Activated T-cell treated with anti-CD3 and anti-CD28 coated beads, Interleukin-2, amount 50 U/mL, for 24 hours (primary cell): Measurements from ENCODE around the gene GLCE.

Experiments used
- DNase-seq: peaks from one replicate; pipeline ENCODE4 v3.0.0-alpha.2; 2020
- H3K27ac Mint-ChIP-seq: 2 replicates; pipeline ENCODE4 v1.8.0; 2020; ENCODE audit warnings: mild to moderate bottlenecking, mixed read lengths
- H3K27me3 Mint-ChIP-seq: 2 replicates; pipeline ENCODE4 v1.8.0; 2020; ENCODE audit warnings: mixed read lengths
- H3K36me3 Mint-ChIP-seq: 2 replicates; pipeline ENCODE4 v1.8.0; 2020; ENCODE audit warnings: low read depth, mixed read lengths
- H3K4me1 Mint-ChIP-seq: 2 replicates; pipeline ENCODE4 v1.8.0; 2020; ENCODE audit warnings: low read depth, mixed read lengths
- H3K4me3 Mint-ChIP-seq: 2 replicates; pipeline ENCODE4 v1.8.0; 2020; ENCODE audit warnings: mild to moderate bottlenecking, moderate library complexity, mixed read lengths
- H3K9me3 Mint-ChIP-seq: 2 replicates; pipeline ENCODE4 v1.8.0; 2020; ENCODE audit warnings: mixed read lengths

Gene GLCE

GRCh38 chr15:69305933-69306568, 145.6 kb downstream of the GLCE start:
- Mint-ChIP-seq H3K9me3 (no peaks in the 10 kb centered on the region), H3K27me3 (peaks cover 49% of the 10 kb centered on the region), H3K4me1 (no peaks in the 10 kb centered on the region), H3K36me3 (no peaks in the 10 kb centered on the region), H3K27ac (no peak overlapping the region), H3K4me3 (no peak overlapping the region)
- DNase-seq: no peak

DNA sequence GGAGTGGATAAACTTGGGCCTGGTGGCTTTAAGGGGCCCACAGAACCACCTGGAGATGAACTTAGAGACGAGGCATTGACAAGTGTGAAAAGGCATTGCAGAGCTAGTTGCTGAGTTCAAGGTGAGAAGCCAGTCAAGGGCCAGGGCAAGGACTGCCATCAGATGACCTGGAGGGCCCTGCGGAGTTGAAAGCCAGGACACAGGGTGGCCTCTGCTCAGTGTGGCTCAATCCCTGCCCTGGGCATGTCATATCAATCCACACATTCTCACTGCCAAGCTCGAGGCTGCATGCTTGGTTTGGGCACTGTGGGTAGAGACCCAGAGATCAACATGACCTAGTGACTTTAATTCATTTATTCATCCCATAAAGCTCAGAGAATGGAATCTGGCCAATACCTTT, 147.5 kb downstream of the GLCE start:
- Mint-ChIP-seq H3K27ac (no peak overlapping the region), H3K4me1 (no peaks in the 10 kb centered on the region), H3K36me3 (no peaks in the 10 kb centered on the region), H3K4me3 (no peak overlapping the region), H3K27me3 (peaks cover 33% of the 10 kb centered on the region), H3K9me3 (no peaks in the 10 kb centered on the region)
- DNase-seq: no peak

DNA sequence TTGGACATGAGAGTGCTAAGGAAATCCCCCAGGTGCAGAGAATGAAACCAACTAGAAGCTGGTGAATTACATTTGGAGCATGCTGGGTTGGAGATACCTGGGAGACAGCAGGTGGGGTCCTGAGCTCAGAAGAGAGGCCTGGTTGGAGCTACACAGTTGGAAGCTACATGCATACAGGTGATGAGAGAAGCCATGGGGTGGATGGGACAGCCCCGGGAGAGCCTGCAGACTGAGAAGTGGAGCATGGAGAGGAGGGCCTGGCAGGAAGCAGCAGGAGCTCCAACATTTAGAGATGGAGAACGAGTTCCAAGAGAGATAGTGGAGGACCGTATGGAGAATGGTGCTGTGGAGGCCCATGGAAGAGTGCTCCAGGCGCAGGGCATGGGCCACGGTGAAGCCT, 148.5 kb downstream of the GLCE start:
- Mint-ChIP-seq H3K4me1 (no peaks in the 10 kb centered on the region), H3K27me3 (peaks cover 32% of the 10 kb centered on the region), H3K27ac (no peak overlapping the region), H3K4me3 (no peak overlapping the region), H3K9me3 (no peaks in the 10 kb centered on the region), H3K36me3 (no peaks in the 10 kb centered on the region)
- no peak for DNase-seq

- H3K4me1 Mint-ChIP-seq: no peaks in the 10 kb centered on the region
- no peak for DNase-seq
- H3K9me3 Mint-ChIP-seq: no peaks in the 10 kb centered on the region
- no peak overlapping the region for H3K4me3 Mint-ChIP-seq
- no peak overlapping the region for H3K27ac Mint-ChIP-seq
- H3K27me3 Mint-ChIP-seq: peaks cover 24% of the 10 kb centered on the region
- H3K36me3 Mint-ChIP-seq: no peaks in the 10 kb centered on the region
These were observed 150.9 kb downstream of the GLCE start for GRCh38 chr15:69311319-69311721.

DNA sequence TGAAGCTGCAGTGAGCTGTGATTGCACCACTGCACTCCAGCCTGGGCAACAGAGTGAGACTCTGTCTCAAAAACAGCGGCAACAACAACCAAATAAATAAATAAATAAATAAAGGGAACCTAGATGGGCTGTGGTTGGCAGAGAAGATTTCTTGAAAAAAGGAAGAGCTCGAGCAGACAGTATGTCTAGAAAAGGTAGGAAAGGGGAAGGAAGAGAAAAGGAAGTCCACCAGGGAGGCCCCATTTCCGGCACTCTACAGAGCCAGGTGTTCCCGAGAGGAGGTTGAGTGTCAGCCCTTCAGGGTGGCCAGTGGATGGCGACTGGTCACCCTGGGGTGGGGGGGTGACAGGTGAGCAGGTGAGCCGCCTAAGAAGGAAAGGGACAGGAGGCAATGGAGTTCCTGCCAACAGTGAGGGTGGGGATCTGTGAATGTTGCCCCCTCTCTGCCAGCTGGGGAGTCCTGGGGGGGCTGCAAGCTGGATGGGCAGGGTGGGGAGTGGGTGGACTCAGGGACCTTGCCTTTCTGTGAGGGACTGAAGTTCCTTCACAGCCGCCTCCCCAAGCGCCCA, 153.1 kb downstream of the GLCE start:
- DNase-seq: no peak
- H3K36me3 Mint-ChIP-seq: no peaks in the 10 kb centered on the region
- H3K27me3 Mint-ChIP-seq: peaks cover 35% of the 10 kb centered on the region
- no peak overlapping the region for H3K4me3 Mint-ChIP-seq
- no peak overlapping the region for H3K27ac Mint-ChIP-seq
- no peaks in the 10 kb centered on the region for H3K4me1 Mint-ChIP-seq
- H3K9me3 Mint-ChIP-seq: no peaks in the 10 kb centered on the region

GRCh38 chr15:69314131-69314530, 153.7 kb downstream of the GLCE start:
- Mint-ChIP-seq H3K27ac (no peak overlapping the region), H3K4me1 (no peaks in the 10 kb centered on the region)

DNA sequence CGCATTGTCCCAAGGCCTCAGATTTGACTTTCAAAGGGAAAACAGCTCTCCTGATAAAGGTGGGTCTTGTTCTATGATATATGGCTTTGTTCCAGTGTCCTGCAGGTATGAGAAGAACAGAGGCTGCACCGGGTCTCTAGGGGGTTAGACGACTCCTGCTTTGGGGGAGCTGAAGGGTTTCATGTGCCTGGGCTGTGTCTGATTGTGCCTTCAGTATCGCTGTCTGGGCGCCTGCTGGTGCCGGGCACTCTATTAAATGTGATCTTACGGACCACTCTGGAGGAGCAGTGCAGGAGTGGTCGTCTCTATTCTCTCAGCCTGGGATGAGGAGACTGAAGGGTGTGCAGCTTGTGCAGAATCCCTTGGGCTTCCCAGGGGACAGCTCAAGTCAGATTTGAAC, 154.3 kb downstream of the GLCE start:
- no peak overlapping the region for H3K4me3 Mint-ChIP-seq
- no peaks in the 10 kb centered on the region for H3K9me3 Mint-ChIP-seq
- H3K27ac Mint-ChIP-seq: no peak overlapping the region
- H3K36me3 Mint-ChIP-seq: no peaks in the 10 kb centered on the region
- H3K4me1 Mint-ChIP-seq: peaks cover 3% of the 10 kb centered on the region
- DNase-seq: no peak
- H3K27me3 Mint-ChIP-seq: peaks cover 31% of the 10 kb centered on the region

More at GRCh38 chr15:69314131-69314530, 153.7 kb downstream of the GLCE start:
- no peak for DNase-seq
- H3K4me3 Mint-ChIP-seq: no peak overlapping the region
- H3K36me3 Mint-ChIP-seq: no peaks in the 10 kb centered on the region
- H3K27me3 Mint-ChIP-seq: peaks cover 31% of the 10 kb centered on the region
- H3K9me3 Mint-ChIP-seq: no peaks in the 10 kb centered on the region

- no peak for DNase-seq
- H3K9me3 Mint-ChIP-seq: no peaks in the 10 kb centered on the region
- H3K27ac Mint-ChIP-seq: no peak overlapping the region
- H3K4me1 Mint-ChIP-seq: peaks cover 9% of the 10 kb centered on the region
- no peaks in the 10 kb centered on the region for H3K36me3 Mint-ChIP-seq
- peaks cover 33% of the 10 kb centered on the region for H3K27me3 Mint-ChIP-seq
- no peak overlapping the region for H3K4me3 Mint-ChIP-seq
These were observed 155.1 kb downstream of the GLCE start for GRCh38 chr15:69315402-69316110.

- Mint-ChIP-seq H3K4me1 (peaks cover 17% of the 10 kb centered on the region), H3K27me3 (peaks cover 33% of the 10 kb centered on the region), H3K9me3 (no peaks in the 10 kb centered on the region), H3K4me3 (no peak overlapping the region), H3K36me3 (no peaks in the 10 kb centered on the region), H3K27ac (no peak overlapping the region)
- DNase-seq: no peak
These were observed 155.9 kb downstream of the GLCE start for GRCh38 chr15:69316291-69316690.

DNA sequence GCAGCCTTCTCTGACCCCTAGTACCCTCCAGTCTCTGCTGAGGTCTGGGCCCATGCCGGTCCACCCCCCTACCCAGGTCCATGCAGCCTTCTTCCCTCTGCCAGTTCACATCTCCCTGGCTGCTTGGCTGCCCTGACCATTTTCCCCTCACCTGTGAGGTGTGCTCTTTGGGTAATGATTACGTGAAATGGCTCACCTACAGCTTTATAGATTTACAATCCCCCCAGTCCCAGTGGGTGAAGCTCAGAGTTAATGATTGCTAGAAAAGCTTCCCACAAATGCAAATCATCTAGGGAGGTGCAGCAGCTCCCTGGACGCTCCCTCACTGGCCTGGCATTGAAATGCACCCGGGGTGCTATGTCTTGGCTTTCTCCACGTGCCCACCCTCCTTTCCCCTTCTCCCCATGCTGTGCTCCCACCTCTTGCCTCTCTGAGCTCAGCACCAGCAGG, 157.0 kb downstream of the GLCE start:
- Mint-ChIP-seq H3K27ac (no peak overlapping the region), H3K9me3 (no peaks in the 10 kb centered on the region), H3K36me3 (no peaks in the 10 kb centered on the region), H3K4me1 (peaks cover 22% of the 10 kb centered on the region), H3K27me3 (peaks cover 37% of the 10 kb centered on the region), H3K4me3 (no peak overlapping the region)
- DNase-seq: no peak

DNA sequence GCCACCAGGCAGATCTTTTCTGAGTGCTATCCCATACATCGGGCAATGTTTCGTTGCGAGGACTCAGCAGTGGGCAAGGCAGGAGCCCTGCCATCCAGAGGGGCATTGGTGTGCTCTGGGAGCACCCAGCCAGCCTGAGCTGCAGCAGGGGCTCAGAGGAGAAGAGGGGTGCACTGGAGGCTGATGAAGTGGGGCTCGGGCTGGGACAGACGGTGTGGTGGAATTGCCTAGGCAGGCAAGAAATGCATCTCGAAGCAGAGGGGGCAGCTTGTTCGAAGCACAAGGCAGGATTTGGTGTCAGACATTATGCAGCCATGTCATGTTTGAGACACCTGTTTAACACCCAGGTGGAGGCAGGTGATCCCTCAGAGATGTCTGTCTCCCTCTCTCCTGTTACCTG, 157.6 kb downstream of the GLCE start:
- Mint-ChIP-seq H3K4me1 (peaks cover 22% of the 10 kb centered on the region), H3K36me3 (no peaks in the 10 kb centered on the region), H3K9me3 (no peaks in the 10 kb centered on the region), H3K27me3 (peaks cover 38% of the 10 kb centered on the region), H3K4me3 (no peak overlapping the region), H3K27ac (no peak overlapping the region)
- no peak for DNase-seq

GRCh38 chr15:69319384-69320375, 159.2 kb downstream of the GLCE start:
- Mint-ChIP-seq H3K4me3 (no peak overlapping the region), H3K36me3 (no peaks in the 10 kb centered on the region), H3K4me1 (peaks cover 22% of the 10 kb centered on the region), H3K27me3 (peaks cover 49% of the 10 kb centered on the region), H3K9me3 (no peaks in the 10 kb centered on the region), H3K27ac (no peak overlapping the region)
- no peak for DNase-seq

GRCh38 chr15:69320977-69321554, 160.6 kb downstream of the GLCE start:
- H3K27ac Mint-ChIP-seq: peak overlapping the region; percentile 75
- no peak for DNase-seq
- no peak overlapping the region for H3K4me3 Mint-ChIP-seq
- H3K9me3 Mint-ChIP-seq: no peaks in the 10 kb centered on the region
- H3K4me1 Mint-ChIP-seq: peaks cover 22% of the 10 kb centered on the region
- no peaks in the 10 kb centered on the region for H3K36me3 Mint-ChIP-seq
- H3K27me3 Mint-ChIP-seq: peaks cover 57% of the 10 kb centered on the region
